ENCODE data around the gene MAG.

Gene MAG

GRCh38 chr19:35299523-35300338 lies 7.8 kb downstream of the MAG start:
- DNase-seq (ENCODE audit: low spot score): no peak

- no peak for DNase-seq (ENCODE audit: low spot score)
Measured at GRCh38 chr19:35300339-35300649, 8.3 kb downstream of the MAG start.

DNA sequence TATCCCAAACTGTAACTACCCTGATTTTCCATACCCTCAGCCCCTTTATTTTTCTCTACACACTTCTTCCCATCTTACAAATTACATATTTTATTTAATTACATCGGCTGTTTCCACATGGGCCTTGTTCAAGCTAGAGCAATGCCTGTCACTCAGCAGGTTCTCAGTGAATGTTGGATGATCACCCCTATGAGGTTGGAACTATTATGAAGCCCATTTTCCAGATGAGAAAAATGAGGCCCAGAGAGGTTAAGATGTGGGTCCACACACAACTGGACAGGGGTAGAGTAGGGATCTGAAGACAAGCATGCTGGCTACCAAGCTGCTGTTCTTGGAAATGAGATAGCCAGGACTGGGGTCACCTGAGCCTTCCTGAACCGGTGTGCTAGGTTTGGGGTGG lies 10.0 kb downstream of the MAG start:
- DNase-seq (ENCODE audit: low spot score): no peak

DNA sequence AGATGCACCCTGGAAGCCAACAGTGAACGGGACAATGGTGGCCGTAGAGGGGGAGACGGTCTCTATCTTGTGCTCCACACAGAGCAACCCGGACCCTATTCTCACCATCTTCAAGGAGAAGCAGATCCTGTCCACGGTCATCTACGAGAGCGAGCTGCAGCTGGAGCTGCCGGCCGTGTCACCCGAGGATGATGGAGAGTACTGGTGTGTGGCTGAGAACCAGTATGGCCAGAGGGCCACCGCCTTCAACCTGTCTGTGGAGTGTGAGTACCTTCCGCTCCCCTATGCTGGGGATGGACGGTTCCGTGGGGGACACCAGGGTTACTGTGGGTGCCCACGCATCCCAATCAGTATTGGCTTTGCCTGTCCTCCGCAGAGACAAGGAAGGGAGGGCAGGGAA lies 10.5 kb downstream of the MAG start:
- no peak for DNase-seq (ENCODE audit: low spot score)

DNA sequence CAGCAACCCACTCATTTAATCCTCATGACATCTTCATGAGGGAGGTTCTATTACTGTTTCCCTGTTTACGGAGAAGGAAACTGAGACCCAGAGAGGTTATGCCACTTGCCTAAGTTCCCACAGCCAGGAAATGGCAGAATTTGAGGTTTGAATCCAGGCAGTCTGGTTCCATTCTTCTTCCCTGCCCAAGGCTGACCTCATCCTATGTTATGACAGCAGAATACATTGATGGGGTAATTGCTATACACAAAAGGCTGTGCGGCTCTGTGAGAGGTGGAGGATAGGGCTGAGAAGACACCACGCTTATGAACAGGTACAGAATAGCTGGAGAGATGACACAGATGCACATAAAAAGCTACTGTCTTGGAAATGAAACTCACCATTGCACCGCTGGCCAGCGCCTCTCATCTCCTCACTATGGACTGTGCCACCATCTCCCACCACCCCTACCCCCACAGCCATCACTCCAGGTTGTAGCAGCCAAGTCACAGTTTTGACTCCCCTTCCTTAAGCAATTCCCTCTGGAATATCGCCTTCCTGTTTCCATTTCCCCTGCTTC lies 11.5 kb downstream of the MAG start:
- no peak for DNase-seq (ENCODE audit: low spot score)

GRCh38 chr19:35304036-35304435 lies 12.1 kb downstream of the MAG start:
- DNase-seq (ENCODE audit: low spot score): no peak

- no peak for DNase-seq (ENCODE audit: low spot score)
Measured at GRCh38 chr19:35305181-35305580, 13.2 kb downstream of the MAG start.

DNA sequence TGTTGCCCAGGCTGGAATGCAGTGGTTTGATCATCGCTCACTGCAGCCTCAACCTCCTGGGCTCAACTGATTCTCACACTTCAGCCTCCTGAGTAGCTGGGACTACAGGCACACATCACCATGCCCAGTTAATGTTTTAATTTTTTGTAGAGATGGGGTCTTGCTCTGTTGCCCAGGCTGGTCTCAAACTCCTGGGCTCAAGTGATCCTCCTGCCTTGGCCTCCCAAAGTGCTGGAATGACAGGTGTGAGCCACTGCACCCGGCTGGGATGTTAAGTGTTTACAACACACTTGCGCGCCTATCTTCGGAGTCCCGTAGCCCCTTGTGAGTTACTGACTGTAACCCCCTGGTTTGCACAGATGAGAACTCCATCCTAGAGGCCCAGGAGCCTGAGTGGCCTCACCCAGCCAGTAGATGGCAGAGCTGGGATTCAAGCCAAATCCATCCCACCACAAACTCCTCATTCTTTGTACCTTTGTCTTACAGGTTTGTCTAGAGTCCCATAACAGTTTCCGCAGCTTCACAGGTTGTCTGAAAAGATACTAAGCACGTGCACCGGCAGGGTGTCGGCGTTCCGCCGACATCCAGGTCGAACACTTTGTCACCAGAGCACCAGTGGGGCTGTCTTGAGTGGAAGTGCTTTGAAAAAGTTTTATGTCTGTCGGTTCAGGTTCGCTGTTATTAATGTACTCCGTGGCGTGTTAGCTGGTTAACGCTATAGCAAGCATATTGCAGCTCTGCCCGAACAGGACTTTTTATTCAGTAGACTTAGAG lies 14.7 kb downstream of the MAG start:
- DNase-seq (ENCODE audit: low spot score): no peak

DNA sequence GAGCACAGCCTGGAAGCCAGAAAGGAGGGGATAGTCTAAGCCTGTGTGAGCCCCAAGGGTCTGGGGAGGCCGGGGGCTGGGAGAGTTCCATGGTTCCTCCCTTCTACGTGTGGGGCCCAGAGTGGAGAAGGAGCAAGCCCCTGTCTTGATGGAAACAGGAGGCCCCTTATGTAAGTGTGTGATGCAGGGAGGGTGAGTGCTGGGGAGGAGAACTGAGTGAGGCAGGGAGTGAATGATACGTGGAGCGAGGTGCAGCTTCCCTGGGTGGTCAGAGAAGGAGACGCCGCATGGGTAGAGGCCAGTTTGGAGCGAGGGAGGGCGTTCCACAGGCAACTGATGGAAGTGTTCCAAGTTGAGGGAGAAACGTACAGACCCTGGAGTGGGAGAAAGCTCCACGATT lies 16.0 kb downstream of the MAG start:
- no peak for DNase-seq (ENCODE audit: low spot score)

DNA sequence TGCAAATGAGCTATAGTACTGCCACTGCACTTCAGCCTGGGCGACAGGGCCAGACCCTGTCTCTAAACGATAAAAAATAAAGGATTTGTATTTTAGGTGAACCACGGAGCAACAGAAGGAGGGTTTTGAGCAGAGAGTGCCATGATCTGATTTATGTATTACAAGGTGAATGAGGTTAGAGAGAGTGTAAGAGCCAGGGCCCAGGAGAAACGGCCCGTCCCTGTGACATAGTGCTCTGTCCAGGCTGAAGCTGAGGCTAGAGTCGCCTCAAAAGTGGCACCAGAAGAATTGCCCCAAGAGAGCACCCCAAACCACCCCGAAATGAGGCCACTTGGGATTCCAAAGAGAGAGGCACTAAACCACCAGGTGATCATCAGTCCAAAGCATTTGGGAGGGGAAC lies 16.9 kb downstream of the MAG start:
- DNase-seq (ENCODE audit: low spot score): no peak

GRCh38 chr19:35309481-35310279 lies 17.7 kb downstream of the MAG start:
- no peak for DNase-seq (ENCODE audit: low spot score)

GRCh38 chr19:35310331-35310730 lies 18.4 kb downstream of the MAG start:
- DNase-seq (ENCODE audit: low spot score): no peak

DNA sequence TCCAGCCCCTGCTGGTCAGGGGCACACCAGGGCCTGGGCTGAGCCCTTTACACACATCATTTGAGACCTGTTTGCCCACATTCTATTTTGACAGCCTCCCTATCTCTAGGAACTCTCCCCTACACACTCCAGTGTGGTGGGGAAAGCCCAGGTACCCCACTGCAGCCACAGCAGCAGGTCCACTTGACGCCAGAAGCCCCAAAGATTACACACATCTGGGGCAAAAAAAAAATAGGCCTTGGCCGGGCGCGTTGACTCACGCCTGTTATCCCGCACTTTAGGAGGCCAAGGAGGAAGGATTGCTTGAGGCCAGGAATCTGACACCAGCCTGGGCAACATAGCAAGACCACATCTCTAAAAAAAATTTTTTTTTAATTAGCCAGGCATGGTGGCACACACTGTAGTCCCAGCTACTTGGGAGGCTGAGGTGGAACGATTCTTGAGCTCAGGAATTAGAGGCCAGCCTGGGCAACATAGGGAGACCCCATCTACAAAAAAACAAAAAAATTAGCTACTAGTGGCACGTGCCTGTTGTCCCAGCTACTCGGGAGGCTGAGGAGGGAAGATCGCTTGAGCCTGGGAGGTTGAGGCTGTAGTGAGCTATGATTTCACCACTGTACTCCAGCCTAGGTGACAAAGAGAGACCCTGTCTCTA lies 19.0 kb downstream of the MAG start:
- no peak for DNase-seq (ENCODE audit: low spot score)

DNA sequence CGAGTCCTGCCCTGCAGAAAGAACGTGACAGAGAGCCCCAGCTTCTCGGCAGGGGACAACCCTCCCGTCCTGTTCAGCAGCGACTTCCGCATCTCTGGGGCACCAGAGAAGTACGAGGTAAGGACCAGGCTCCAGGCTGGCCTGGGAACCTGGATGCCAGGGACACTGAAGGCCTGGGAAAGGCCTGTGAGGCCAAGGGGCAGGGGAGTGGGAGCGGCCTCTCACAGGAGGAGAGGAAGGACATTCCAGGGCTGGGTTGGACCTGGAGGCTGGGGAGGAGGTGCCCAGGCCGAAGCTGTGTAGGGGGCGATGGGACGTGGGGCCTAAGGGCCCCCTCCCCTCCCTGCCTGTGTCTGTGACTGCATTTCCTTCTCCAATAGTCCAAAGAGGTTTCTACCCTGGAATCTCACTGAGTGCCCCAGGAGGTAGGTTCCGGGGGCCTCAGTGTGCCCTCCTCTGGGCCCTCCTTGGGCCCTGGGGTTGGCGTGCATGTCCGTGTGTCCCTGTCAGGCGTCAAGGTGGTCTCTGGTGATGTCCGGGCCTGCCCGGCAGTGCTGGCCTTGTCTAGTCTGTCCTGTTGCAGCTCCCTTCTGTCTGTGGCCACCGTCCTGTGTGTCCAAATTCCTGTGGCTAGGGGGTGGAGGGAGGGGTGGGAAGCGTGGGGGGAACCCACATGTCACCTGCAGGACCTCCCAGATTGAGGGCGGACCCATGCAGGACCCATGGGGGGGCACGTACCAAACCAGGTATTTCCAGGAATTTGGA lies 20.1 kb downstream of the MAG start:
- DNase-seq (ENCODE audit: low spot score): no peak

GRCh38 chr19:35313587-35313986 lies 21.6 kb downstream of the MAG start:
- no peak for DNase-seq (ENCODE audit: low spot score)

DNA sequence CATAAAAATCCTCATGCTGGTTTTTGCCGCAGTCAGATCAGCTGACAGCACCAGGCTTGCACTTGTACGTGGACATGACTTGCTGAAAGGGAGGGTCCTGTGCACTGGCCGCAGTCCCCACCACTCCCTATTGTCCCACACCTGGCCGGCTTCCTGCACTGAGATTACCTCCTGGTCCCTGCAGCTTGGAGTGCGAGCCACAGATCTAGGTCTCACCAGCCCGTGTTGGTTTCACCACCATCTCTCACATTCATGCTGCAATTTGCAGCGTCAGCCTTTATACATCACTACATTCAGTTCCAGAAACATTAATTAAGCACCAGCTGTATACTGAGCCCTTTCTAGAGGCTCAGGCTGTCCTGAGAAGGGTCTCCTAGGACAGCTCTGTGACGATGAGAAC lies 22.1 kb downstream of the MAG start:
- DNase-seq (ENCODE audit: low spot score): no peak

DNA sequence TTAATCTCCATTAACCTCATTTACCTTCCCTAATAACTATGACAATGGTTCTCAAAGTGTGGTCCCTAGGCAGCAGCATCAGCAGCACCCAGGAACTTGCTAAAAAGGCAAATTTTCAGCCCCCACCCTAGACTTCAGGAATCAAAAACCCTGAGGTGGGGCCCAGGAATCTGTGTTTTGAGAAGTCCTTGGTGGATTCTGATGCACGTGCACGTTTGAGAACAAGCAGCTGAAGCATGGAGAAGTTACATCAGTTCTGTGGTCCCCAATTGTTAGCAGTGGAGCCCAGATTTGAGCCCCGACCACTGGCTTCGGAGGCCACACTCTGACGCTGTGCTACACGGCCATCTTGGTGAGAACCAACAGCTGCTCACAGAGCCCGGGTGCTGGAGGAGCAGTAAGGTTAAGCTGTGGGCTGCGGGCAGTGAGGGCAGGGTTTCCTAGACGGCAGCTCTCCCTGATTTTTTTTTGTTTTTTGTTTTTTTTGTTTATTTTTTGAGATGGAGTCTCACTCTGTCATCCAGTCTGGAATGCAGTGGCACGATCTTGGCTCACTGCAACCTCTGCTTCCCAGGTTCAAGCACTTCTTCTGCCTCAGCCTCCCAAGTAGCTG lies 23.0 kb downstream of the MAG start:
- DNase-seq (ENCODE audit: low spot score): no peak

DNA sequence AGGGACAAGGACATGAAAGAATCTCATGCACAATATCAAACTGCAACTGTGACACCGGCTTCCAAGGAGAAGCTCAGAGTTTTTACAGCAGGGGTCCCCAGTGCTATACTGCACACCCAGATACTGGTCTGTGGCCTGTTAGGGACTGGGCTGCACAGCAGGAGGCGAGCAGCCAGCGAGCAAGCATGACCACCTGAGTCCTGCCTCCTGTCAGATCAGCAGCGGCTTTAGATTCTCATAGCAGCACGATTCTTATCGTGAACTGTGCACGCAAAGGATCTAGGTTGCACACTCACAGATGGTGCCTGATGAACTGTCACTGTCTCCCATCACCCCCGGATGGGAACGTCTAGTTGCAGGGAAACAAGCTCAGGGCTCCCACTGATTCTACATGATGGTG lies 23.9 kb downstream of the MAG start:
- DNase-seq (ENCODE audit: low spot score): no peak

DNA sequence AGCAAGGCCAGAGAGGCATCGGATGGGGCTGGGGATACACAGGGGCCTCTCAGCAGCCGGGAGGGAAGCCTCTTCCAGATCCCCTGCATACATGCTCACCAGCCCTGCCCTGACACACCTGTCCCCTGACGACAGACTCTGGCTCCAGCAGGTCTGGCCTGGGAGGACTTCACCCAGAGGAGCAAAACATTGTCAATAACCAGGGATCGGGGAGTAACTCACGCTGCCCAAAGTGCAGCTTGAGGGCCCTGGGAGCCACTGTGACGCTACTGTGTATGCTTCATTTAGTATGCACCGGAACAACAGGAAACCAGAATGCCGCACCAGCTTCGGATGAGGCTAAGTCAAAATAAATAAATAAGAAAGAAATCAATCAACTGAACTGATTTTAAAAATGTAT lies 24.6 kb downstream of the MAG start:
- DNase-seq (ENCODE audit: low spot score): no peak

DNA sequence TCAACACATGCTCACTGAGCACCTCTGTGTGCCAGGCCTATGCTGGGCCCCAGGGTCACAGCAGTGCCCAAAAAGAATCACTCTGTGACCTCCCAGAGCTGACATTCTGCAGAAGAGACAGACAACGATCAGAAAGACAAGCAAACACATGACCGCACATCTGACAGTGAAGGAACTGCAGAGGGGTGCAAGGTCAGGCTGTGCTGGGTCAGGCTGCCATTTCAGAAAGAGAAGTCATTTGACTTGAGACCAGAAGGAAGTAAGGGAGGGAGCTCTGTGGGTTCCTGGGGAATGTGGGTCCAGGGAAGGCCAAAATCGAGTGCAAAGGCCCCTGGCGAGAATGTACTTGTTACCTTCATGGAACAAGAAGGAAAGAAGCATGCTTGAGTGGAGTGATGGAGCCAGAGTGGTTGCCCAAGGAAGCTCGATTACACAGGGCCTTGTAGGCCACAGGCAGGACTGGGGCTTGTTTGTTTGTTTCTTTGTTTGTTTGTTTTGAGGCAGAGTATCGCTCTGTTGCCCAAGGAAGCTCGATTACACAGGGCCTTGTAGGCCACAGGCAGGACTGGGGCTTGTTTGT lies 25.6 kb downstream of the MAG start:
- DNase-seq (ENCODE audit: low spot score): no peak

Measured in AG08396 (cell line).